HG03095 (cell line): ENCODE measurements around the gene DSP.

Experiments
- ATAC-seq: cut with Tn5 transposase; IDR thresholded peaks from one replicate; pipeline ENCODE4 v1.9.1; 2021; ENCODE audit warnings: moderate library complexity; ENCODE audit not compliant: unreplicated experiment

Gene DSP, protein sequence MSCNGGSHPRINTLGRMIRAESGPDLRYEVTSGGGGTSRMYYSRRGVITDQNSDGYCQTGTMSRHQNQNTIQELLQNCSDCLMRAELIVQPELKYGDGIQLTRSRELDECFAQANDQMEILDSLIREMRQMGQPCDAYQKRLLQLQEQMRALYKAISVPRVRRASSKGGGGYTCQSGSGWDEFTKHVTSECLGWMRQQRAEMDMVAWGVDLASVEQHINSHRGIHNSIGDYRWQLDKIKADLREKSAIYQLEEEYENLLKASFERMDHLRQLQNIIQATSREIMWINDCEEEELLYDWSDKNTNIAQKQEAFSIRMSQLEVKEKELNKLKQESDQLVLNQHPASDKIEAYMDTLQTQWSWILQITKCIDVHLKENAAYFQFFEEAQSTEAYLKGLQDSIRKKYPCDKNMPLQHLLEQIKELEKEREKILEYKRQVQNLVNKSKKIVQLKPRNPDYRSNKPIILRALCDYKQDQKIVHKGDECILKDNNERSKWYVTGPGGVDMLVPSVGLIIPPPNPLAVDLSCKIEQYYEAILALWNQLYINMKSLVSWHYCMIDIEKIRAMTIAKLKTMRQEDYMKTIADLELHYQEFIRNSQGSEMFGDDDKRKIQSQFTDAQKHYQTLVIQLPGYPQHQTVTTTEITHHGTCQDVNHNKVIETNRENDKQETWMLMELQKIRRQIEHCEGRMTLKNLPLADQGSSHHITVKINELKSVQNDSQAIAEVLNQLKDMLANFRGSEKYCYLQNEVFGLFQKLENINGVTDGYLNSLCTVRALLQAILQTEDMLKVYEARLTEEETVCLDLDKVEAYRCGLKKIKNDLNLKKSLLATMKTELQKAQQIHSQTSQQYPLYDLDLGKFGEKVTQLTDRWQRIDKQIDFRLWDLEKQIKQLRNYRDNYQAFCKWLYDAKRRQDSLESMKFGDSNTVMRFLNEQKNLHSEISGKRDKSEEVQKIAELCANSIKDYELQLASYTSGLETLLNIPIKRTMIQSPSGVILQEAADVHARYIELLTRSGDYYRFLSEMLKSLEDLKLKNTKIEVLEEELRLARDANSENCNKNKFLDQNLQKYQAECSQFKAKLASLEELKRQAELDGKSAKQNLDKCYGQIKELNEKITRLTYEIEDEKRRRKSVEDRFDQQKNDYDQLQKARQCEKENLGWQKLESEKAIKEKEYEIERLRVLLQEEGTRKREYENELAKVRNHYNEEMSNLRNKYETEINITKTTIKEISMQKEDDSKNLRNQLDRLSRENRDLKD (N-terminal part only)

DNA sequence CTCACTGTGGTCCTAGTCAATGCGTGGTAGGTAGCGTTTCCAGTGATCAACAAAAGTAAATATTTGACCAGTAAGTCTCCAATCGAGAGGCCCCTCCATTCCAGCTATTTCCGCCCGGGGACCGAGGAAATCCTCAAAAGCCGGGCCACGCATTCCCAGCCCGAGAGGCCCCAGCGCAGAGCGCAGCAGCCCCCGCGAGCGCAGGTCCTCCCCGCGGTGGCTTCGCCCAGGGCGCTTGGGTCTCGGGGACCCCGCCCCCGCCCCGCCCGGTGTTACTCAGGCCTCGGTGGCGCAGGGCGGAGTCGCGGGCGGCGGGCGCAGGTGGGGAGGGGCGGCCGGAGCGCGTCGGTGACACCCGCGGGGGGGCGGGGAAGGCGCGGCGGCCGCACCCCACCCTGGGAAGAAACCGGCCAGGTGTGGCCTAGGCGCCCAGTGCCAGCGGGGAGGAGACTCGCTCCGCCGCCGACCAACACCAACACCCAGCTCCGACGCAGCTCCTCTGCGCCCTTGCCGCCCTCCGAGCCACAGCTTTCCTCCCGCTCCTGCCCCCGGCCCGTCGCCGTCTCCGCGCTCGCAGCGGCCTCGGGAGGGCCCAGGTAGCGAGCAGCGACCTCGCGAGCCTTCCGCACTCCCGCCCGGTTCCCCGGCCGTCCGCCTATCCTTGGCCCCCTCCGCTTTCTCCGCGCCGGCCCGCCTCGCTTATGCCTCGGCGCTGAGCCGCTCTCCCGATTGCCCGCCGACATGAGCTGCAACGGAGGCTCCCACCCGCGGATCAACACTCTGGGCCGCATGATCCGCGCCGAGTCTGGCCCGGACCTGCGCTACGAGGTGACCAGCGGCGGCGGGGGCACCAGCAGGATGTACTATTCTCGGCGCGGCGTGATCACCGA lies at the start of gene DSP:
TSS of gene DSP (plus strand) at position 497 of the 890 bp plus-strand sequence. CDS start at position 742, 245 bp downstream.
- ATAC-seq = no peak

DNA sequence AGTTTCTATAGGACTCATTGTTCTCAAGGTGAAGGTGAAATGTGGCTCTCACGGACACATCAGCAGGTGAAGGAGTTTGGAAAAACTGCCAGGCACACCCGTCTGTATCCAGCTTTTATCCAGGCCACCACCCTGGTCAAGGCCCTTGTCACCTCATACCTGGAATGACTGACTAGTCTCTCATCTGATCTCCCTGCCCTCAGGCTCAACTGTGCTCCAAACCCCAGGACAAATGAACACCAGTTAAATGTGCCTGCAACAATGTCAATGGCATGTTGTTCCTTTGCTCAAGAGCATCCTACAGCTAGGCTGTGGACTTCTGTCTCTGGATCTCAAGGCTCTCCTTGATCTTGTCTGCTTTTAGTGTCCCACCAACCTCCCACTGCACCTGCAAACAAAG lies 47.6 kb upstream of the DSP start:
- ATAC-seq = no peak

DNA sequence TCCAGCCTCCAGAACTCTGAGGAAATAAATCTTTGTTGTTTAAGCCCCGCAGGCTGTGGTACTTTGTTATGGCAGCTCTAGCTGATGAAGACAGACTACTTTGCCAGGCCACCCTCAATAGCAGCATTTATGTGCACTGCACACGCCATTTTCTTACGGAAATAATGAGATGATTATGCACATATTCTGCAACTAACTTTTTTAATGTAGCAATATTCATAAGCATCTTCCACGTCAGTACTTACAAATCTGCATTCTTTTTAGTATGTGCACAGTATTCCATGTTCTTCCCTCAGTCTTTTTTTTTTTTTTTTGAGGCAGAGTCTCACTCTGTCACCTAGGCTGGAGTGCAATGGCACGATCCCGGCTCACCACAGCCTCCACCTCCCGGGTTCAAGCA lies 46.8 kb upstream of the DSP start:
- ATAC-seq = no peak

GRCh38 chr6:7496266-7496875 lies 45.1 kb upstream of the DSP start:
- ATAC-seq = no peak

DNA sequence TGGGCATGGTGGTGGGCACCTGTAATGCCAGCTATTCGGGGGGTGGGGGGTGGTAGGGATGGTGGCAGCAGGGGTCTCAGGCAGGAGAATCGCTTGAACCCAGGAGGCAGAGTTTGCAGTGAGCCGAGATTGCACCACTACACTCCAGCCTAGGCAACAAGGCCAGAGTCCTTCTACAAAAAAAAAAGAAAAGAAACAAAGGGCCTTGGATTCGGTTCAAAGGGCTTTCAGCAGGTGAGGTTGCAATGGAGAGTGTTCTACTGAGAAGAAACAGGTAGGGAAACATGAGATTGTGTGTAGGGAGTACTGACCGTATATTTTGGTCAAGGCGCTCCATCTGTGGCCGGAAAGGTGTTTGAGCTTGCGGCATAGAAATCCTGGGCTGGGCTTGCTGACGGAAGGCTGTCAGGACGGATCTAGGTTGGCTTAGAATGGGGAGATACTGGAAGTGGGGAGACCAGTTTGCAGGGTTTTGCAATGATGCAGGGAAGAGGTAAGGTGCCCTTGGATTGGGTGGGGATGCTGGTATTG lies 40.7 kb upstream of the DSP start:
- no peak for ATAC-seq

GRCh38 chr6:7502743-7503142 lies 38.7 kb upstream of the DSP start:
- ATAC-seq = no peak

- ATAC-seq = no peak
These were observed 37.4 kb upstream of the DSP start for GRCh38 chr6:7504041-7504440.

DNA sequence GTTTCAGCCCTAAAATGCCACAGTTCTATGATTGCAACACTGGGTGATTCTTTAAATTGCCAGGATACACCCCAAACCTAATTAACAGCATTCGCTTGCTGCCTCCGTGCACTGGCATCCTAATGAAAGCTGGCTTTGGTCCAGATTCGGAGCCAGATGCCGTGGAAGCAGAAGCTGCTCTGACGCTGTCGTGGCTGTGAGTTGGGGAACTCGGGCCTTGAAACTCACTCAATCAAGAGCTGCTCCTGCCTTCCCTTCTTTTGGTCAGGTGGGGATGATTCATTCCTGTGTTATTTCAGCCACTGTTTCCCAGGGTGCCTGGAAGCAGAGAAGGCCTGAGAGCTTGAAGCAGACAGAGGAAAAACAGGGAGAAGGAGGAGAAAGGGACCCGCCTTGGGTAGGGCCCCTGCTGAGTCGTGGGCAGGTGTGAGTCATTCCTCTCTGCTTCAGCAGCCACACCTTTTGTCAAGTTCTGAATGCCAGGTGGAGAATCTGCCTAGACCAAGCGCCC lies 36.2 kb upstream of the DSP start:
- ATAC-seq = no peak

DNA sequence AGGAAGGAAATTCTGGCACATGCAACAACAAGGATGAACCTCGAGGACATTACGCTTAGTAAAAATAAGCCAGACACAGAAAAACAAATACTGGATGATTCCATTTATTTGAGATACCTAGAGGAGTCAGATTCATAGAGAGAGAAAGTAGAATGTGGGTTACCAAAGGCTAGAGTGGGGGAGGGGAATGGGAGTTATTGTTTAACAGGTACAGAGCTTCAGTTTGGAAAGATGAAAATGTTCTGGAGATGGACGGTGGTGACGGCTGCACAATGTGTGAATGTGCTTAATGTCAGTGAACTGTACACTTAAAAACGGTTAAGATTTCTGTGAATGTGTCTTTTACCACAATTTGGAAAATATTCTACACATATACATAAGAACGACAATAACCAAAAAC lies 33.9 kb upstream of the DSP start:
- no peak for ATAC-seq

GRCh38 chr6:7512320-7512719 lies 29.2 kb upstream of the DSP start:
- ATAC-seq = no peak

DNA sequence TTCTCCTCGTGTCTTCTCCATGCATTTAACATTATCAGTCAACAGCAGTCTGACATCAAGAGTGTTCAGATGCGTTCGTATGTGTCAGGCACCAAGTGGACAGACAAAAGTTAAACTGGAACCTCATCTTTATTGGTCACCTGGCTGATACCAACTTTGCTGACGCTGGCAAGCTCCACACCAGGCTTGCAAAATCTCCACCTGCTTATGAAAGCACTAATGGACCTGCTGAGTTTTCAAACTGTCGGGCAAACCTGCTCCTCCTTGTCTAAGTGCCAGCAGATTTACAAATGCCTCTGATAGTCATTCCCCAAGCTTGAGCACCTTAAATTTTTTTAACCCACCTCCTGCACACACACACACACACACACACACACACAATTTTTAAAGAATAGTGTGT lies 27.9 kb upstream of the DSP start:
- ATAC-seq = no peak

GRCh38 chr6:7515363-7515762 lies 26.1 kb upstream of the DSP start:
- ATAC-seq = no peak

DNA sequence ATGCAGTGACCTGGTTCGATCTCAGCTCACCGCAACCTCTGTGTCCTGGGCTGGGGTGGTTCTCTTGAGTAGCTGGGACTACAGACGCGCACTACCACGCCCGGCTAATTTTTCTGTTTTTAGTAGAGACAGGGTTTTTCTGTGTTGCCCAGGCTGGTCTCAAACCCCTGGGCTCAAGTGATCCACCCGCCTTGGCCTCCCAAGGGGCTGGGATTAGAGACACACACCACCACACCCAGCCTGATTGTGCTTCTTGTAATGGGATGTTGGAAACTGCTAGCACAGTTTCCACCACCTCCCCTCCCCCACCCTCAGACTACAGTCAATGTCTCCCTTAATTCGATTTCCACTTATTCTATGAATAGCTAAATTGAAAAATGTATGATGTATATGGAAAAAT lies 22.6 kb upstream of the DSP start:
- no peak for ATAC-seq

DNA sequence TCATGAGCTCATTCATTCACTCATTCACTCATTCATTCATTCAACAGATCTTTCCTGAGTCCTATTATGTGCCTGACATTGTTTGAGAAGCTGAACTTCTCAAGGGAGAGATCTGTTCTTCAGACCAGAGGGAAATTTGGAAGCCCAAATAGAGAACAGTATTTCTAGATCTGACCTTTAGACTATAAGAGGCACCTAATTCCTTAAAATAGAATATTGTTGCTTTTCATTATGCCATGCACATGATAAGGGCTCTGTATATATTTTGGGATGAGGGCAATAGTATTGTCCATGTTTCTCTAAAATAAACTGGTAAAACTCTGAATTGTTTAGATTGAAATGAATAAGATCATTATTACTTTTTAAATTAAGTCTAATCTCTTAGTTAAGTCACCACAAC lies 18.6 kb upstream of the DSP start:
- ATAC-seq = no peak

- ATAC-seq = no peak
These were observed 17.5 kb upstream of the DSP start for GRCh38 chr6:7523922-7524321.

DNA sequence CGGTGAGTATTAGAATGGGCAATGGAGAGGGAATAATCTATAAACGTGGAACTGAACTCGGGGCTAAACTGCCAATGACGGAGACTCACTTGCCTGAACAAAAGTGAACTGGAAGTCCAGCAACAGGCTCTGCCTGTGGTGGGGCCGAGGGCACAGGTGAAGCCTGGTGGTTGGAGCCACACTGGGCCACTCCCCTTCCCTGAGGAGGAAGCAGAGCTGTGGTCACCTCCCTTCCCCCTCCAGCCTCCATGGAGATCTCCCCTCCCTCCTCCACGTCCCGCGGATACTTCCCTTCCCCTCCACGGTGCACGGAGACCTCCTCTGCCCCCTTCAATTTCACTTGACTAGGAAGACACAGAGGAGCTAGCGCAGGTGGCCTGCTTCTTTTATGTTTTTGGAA lies 14.7 kb upstream of the DSP start:
- no peak for ATAC-seq

- no peak for ATAC-seq
These were observed 12.9 kb upstream of the DSP start for GRCh38 chr6:7528565-7528964.

DNA sequence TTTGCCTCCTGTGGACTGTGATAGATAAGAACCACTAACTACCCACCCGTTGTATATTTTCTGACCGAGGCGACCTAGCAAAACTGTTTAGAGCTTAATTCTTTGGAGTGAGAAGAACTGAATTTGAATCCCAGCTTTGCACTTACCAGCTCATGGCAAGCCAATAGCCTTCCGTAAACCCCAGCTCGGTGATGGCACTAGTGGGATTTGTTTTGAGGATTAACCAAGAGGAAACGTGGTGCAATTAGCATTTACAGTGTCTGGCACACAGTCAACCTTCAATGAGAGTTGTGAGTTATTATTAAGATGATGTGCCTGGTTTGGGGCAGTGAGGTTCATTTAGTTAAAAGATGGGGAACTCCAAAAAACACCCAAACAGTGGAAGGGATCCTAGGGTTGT lies 12.3 kb upstream of the DSP start:
- no peak for ATAC-seq

DNA sequence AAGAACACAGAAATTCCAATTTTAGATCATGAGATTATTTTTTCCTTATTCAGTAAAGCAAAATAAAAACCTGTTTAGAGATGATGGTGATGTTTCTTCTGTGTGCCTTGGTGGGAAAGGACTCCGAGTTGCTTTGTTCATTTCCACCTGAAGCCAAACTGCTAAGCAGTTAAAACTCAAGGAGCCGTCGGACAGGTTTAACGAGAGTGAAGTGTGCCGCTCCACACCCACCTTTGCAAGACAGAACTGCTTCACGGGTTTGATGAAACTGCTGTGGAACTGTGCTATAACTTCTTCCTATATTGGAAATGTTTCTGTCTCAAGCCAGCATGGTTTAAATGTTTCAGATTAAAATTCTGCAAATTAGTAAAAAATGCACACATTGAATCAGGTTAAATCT lies 9.2 kb upstream of the DSP start:
- ATAC-seq = no peak

- no peak for ATAC-seq
These were observed 8.7 kb upstream of the DSP start for GRCh38 chr6:7532821-7533220.
